Endothelial cell of umbilical vein (primary cell): ENCODE data around the gene SPAG5.

Experiments
- EZH2 ChIP-seq: IDR thresholded peaks from 2 replicates; pipeline ENCODE4 v1.6.1; 2012; ENCODE audit warnings: borderline replicate concordance, low read depth, mild to moderate bottlenecking, moderate library complexity, low read length, inconsistent platforms; ENCODE audit not compliant: severe bottlenecking
- FOS ChIP-seq: IDR thresholded peaks from 2 replicates; pipeline ENCODE4 v1.6.1; 2011; ENCODE audit warnings: mild to moderate bottlenecking, low read length, moderate library complexity, borderline replicate concordance; ENCODE audit not compliant: insufficient read depth
- MYC ChIP-seq: IDR thresholded peaks from one replicate; pipeline ENCODE4 v1.6.1; 2011; ENCODE audit warnings: mild to moderate bottlenecking, low read depth, low read length
- POLR2A ChIP-seq: IDR thresholded peaks from 2 replicates; pipeline ENCODE4 v1.6.1; 2012; ENCODE audit warnings: low read depth, mild to moderate bottlenecking, control low read depth, low read length
- POLR2AphosphoS5 ChIP-seq: IDR thresholded peaks from 2 replicates; pipeline ENCODE4 v1.6.1; 2012; ENCODE audit warnings: low read depth, mild to moderate bottlenecking, control low read depth, low read length, moderate library complexity; ENCODE audit not compliant: insufficient read depth
- TF ChIP-seq, protein P1 (sequence below), 2 donors: IDR thresholded peaks; 1 replicate in 1 of 2; 2 replicates in 1 of 2; pipeline ENCODE4 v1.5.1; 2011; ENCODE audit warnings: low read length in 2 of 2, mild to moderate bottlenecking in 2 of 2, moderate library complexity in 2 of 2, control low read depth in 1 of 2, inconsistent platforms in 1 of 2, low read depth in 1 of 2; ENCODE audit not compliant: insufficient read depth in 1 of 2; ENCODE audit errors: extremely low read depth in 1 of 2
- TF ChIP-seq, protein P2 (sequence below): IDR thresholded peaks from 2 replicates; pipeline ENCODE4 v1.6.1; 2011; ENCODE audit not compliant: insufficient read depth, insufficient read length

DNA sequence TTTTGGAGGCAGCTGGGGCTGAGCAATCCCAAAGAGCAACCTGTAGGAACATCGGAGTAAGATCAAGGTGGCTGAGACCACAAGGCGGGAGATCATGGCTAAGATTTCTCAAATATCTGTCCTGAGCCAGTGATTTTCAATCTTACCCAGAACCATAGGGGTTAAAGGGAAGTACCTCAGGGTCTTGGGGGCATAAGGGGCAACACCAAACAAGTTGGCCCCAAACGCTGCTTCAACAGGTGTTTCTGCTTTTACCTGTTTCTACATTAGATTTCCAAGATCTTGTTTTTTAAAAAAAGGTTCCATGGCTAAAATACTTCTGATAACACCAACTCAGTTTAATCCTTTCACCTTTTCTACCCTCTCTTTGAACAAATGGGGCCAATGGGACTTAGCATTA, 43.8 kb downstream of the SPAG5 start:
- TF ChIP-seq, protein P1, sequence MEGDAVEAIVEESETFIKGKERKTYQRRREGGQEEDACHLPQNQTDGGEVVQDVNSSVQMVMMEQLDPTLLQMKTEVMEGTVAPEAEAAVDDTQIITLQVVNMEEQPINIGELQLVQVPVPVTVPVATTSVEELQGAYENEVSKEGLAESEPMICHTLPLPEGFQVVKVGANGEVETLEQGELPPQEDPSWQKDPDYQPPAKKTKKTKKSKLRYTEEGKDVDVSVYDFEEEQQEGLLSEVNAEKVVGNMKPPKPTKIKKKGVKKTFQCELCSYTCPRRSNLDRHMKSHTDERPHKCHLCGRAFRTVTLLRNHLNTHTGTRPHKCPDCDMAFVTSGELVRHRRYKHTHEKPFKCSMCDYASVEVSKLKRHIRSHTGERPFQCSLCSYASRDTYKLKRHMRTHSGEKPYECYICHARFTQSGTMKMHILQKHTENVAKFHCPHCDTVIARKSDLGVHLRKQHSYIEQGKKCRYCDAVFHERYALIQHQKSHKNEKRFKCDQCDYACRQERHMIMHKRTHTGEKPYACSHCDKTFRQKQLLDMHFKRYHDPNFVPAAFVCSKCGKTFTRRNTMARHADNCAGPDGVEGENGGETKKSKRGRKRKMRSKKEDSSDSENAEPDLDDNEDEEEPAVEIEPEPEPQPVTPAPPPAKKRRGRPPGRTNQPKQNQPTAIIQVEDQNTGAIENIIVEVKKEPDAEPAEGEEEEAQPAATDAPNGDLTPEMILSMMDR (IDR thresholded peaks at IDR 0.05; ENCODE audit: extremely low read depth in 1 of 2, insufficient read depth in 1 of 2, low read depth in 1 of 2, low read length in 2 of 2) = no peak
- TF ChIP-seq, protein P2, sequence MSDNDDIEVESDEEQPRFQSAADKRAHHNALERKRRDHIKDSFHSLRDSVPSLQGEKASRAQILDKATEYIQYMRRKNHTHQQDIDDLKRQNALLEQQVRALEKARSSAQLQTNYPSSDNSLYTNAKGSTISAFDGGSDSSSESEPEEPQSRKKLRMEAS = no peak
- no peak for TF ChIP-seq FOS
- TF ChIP-seq POLR2A = no peak
- no peak for TF ChIP-seq EZH2
- no peak for TF ChIP-seq POLR2AphosphoS5
- no peak for TF ChIP-seq MYC
